GM21619 (cell line): ENCODE measurements around the gene MUC2.
A peak's percentile ranks its signal among the peaks of the same experiment; 100 is the strongest.

ENCODE experiments used
- ATAC-seq: cut with Tn5 transposase; IDR thresholded peaks from one replicate; pipeline ENCODE4 v1.9.1; 2021; ENCODE audit not compliant: unreplicated experiment

MUC2 gene

DNA sequence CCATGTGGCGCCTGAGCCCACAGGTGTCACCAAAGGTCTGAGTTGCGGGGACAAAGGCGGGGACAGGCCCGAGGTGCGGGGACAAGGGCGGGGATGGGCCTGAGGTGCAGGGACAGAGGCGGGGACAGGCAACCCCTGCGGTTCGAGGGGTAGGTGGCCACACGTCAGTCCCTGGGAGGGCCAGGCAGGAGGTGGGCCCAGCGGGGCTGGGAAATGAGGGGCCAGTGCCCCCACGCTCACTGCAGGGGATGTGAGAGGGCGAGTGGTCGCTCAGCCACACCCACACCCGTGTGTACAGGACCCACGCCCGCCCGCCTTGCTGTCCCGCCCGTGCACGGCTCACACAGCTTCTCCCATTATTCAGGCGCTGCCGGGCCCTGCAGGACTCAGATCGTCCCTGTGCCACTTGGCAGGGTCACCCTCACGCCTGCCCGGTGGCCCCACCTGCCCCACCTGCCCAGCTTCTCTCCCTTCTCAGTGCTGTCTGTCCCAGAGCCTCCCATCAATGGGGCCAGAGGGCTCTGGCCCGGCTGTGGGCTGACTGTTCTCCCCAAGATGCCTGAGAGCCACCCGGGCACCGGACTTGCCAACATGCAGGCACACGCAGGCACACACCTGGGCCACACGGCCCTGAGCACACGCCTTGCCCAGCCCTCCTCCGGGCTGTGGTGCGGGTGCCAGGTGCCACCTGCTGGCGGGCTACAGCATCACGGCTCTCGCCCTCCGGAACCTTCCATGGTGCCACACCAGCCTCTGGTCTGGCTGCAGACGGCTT is 23.9 kb upstream of the MUC2 start:
- ATAC-seq, result peak; percentile 58

DNA sequence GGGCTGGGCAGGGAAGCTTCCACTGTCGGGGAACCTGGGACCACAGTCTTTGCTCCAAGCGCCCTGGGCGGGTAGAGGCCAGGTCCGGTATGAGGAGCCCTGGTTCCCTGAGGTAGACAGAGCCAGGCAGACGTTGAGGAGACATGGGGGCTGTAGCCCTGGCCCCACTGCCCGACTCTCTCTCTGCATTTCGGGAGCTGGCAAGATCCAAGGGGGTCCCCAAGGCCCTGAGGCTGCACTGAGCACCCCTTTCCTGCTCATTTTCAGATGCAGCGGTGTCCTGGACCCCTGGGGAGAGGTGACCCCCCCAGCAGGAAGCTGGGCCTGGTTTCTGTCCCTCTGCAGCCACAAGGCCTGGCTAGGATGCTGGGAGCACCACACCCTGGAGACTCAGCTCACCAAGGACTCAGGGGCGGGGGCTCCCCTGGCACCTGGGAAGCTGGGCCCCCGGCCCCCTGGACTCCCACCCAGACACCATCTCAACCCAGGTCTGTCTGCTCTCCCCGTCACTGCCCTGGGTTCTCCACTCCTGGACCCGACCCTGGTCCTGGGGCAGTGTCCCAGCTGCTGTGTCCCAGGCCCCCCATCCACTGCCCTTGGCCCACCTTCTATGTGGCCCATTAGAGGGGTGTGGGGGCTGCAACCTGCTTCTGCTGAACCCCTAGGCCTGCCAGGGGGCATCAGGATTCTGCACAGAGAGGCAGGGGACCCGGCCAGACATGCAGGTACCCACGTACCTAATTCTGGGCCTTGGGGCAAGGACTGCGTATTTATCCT is 23.1 kb upstream of the MUC2 start:
- no peak for ATAC-seq

- ATAC-seq, result no peak
Observed at GRCh38 chr11:1052133-1053011, 22.3 kb upstream of the MUC2 start.

DNA sequence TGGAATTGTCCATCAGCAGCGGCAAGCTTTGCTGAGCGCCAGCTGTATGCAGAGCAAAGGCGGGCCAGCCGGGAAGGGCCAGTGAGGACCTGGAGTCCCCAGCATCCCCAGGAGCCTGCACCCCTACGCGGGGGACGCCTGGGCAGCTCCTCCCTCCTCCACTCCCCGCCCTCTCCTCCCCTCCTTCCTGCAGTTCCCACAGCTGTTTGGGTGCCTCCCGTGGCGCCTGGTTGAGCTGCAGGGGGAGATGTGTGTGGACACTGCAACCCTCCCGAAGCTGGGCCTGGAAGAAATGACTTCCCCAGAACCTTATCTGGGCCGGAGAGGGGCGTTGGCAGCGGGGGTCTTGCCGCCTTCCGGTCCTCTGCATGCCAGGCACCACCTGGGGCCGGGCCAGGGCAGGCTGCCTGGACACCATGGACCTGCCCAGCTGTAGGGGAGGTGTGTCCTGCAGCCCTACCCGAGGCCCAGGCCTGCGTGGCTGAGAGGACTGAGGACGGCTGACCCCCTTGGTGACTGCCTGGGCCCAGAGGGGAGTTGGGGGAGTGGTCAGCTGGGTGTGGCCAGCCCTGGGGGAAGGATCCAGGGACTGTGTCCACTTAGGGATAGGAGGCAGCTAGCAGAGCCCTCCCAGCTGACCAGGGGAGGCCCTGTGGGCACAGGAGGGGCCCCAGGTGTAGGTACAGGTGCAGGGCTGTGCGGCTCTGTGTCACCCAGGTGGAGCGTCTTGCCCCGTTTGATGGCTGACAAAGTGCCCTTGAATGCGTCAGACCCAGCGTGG is 21.4 kb upstream of the MUC2 start:
- no peak for ATAC-seq

- ATAC-seq, result no peak
Observed at GRCh38 chr11:1054143-1055108, 20.2 kb upstream of the MUC2 start.

DNA sequence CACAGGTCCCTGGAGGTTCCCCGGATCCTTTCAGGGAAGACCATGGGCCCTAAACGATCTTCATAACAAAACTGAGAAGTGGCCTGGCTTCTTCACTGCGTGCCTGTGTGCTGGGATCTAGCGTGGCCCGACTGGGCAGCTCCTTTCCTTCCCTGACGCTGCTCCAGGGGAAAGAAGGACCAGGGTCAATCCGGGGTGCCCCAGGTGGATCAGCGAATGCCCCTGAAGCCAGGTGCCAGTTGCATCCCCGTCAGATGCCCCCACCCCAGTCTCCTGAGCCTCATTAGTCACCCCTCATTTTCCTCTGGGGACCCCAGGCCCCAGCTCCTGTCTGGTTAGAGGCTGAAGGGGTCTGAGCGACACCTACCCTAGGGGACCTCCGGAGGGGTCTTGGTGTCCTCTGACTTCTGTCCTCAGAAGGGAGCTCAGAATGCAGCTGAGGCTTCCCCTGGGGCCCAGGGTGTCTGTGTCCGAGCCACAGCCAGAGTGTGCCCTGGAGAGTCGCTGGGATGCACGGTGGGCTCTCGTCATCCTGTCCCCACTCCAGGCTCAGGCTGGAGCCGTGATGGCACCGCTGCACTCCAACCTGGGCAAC is 19.5 kb upstream of the MUC2 start:
- ATAC-seq, result no peak

GRCh38 chr11:1055990-1056771 is 18.5 kb upstream of the MUC2 start:
- ATAC-seq, result no peak

- no peak for ATAC-seq
Observed at GRCh38 chr11:1057806-1058205, 16.9 kb upstream of the MUC2 start.

DNA sequence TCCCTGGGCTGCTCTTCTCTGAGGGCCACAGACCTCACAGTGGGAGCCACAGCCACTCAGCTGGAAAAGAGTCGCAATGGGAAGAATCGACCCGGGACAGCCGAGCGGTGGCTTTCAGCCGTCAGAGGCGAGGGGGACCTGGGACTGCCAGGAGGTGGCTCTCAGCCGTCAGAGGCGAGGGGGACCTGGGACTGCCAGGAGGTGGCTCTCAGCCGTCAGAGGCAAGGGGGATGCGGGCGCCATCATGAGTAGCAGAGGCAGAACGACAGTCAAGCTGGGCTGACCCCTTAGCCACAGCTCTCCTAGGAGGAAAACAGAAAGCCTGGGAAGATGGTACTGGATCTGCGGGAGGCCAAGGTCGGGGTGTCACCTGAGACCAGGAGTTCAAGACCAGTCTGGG is 14.9 kb upstream of the MUC2 start:
- no peak for ATAC-seq

DNA sequence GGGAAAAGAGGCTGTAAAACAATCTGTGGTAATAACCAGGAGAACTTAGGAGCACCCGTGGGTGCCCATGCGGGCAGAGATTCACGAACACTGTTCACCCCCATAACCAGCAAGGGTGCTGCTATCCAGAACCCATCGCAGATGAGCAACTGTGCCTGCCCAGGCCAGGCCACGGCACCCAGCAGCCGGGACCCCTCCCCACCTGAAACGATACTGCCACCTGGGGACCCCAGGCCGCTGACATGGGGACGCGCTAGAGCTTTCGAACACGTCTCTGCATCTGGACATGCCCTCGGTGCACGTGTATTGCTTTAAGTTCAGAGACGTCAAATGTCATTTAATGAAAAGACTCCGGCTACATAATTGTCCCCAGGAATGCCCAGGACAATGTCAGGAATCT is 14.3 kb upstream of the MUC2 start:
- ATAC-seq, result no peak

DNA sequence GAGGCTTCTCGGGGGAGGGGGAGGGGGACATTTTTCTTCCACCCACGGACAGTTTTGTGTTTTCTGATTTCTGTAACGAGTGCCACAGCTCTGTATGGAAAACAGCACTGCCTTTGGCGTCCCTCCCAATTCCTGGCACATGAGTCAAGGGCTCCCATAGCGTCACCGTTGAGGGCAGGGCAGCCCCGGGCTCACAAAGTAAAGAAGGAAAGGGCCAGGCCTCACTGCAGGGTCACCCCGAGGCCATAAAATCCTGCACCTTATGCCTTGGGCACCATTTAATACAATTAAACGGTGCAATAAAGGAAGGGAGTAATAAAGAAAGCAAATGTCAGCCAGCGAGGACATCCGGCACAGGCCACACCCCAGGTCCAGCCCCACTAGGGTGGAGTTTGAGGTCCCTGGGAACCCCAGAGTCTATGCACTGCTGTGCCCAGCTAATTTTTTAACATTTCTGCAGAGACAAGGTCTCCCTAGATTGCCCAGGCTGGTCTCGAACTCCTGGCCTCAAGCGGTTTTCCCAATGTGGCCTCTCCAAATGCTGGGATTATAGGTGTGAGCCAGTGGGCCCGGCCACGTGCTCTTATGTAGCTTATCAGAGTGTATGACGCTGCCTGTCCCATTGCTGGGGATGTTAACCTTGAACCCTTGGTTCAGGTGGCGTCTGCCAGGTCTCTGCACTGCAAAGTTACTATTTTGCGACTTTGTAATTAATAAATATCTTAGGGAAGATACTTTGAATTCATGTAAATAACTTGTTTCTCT is 13.6 kb upstream of the MUC2 start:
- no peak for ATAC-seq

DNA sequence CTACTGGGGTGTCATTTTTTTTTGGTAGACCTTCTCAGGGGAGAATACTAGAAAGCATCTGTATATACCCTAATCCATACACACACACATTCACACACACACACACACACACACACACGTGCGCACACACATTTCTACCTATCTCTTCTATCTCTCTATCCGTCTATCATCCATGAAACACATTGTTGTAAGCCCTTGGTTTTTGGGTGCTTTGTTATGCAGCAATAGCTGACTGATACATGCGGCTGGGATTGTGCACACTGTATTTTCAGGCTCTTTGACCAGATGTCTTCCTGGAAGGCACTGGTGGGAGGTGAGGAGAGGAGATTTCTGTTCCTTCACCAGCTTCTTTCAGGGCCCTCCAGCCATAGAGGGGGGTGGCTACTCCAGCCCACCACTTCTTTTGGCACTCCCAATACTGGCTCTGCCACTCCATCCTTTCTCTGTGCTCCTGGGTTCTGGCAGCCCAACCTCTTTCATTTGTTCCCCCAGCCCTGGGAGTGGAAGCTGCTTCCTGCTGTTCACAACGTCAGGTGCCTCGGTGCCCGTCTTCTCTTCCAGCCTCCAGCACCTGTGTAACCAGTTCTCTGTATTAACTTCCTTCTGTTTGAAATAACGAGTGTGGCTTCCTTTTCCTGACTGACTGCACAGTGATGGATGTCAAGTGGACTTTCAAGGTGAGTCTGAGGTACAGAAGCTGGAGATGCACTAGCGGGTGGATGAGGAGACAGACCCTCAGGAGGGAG is 12.4 kb upstream of the MUC2 start:
- no peak for ATAC-seq

DNA sequence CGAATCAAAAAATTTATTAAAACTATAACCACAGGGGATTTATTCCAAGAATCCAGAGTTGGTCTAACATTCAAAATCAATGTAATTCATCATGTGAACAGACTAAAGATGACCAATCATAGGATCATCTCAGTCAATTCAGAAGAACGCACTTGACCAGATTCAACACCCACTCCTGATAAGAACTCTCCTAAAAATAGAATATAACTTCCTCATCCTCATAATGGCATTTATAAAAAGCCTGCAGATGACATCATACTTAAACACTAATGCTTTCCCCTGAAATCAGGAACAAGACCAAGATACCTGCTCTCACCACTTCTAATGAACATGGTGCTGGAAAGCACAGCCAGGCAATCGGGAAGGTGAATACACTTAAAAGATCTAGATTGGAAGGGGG is 10.5 kb upstream of the MUC2 start:
- no peak for ATAC-seq

DNA sequence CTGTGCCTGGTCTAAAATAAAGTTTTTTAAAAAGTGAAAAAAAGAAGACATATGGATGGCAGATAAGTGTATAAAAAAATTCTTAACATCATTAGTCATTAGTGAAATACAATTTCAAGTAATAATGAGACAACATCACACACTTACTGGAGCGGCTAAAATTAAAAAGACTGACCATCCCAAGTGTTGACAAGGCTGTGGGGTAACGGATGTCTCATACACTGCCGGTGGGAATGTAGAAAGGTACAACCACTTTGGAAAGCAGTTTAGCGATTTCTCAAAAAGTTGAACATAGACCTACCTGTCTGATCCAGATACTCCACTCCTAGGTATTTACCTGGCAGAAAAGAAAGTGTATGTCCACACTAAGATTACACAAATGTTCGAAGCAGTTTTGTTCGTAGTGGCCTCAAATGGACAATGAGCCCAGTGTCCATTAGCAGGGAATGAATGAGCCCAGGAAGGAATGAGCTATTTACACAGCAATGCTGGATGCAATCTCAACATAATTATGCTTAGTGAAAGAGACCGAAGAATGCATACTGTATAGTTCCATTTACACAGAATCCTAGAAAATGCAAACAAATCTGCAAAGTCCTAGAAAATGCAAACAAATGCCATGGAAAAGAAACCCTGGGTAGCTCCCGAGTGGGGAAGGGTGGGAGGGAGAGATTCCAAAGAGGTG is 6.7 kb upstream of the MUC2 start:
- no peak for ATAC-seq

- ATAC-seq, result no peak
Observed at GRCh38 chr11:1069740-1070139, 4.9 kb upstream of the MUC2 start.
